Lower leg skin (tissue), 4 donors: ENCODE measurements around the gene CPTP. TPM values are rescaled to one million over a fixed set of nuclear protein-coding genes. Genes with fewer than 3 reads are reported as not detected.

Experiments used
- DNase-seq, 2 donors: peaks; one replicate each; pipeline ENCODE4 v3.0.0-alpha.2; 2019; ENCODE audit warnings: low spot score in 2 of 2
- H3K4me3 ChIP-seq: fragments of 200-600 bp; sonication (generic); 2 replicates; pipeline ENCODE4 v1.5.1; 2017; ENCODE audit warnings: mild to moderate bottlenecking, low read depth; ENCODE audit not compliant: poor library complexity, severe bottlenecking
- CTCF ChIP-seq, 3 donors: fragments of 450-650 bp; IDR thresholded peaks; one replicate each; pipeline ENCODE4 v1.5.1; 2016; ENCODE audit warnings: antibody characterized with exemption in 3 of 3, mild to moderate bottlenecking in 3 of 3, moderate library complexity in 2 of 3
- POLR2A ChIP-seq, 2 donors: fragments of 450-650 bp; IDR thresholded peaks; one replicate each; pipeline ENCODE4 v1.6.1; 2016 to 2017; ENCODE audit warnings: antibody characterized with exemption in 2 of 2, mild to moderate bottlenecking in 1 of 2, moderate library complexity in 1 of 2
- WGBS, 2 donors: methylation state at CpG; one replicate each; pipeline ENCODE4 v1.1.5; 2018; 5-methylcytosine and 5-hydroxymethylcytosine counted together
- intact Hi-C: fragments of 100-400 bp; cut with DNase I; formaldehyde crosslinking; loops from one replicate; pipeline ENCODE4 v1.15.0; 2023; ENCODE audit warnings: low total_unique reads
- total RNA-seq, 4 donors: library from RNA; depleted of rRNA; stranded (reverse); fragments of >200 nt; gene quantifications; one replicate each; pipeline ENCODE4 v1.1.0, GENCODE V29; 2016

CPTP gene
- total RNA-seq, 4 donors from 2014 or later, result 51.0 to 62.9 (median 57.4) TPM

- no peak for DNase-seq
- TF ChIP-seq POLR2A (IDR thresholded peaks at IDR 0.05) (no peak), CTCF (IDR thresholded peaks at IDR 0.05) (no peak)
- no peak overlapping the region for H3K4me3 ChIP-seq
- WGBS, 2 donors, result 77 to 84% methylated on average over 23 of the region's 23 CpGs
- intact Hi-C loops, result no loop called here
These were observed 15.6 kb downstream of the CPTP start for GRCh38 chr1:1340185-1340584.

- DNase-seq, result no peak
- 91% methylated on average over 34 to 36 of the region's 36 CpGs for WGBS, 2 donors
These were observed 16.4 kb downstream of the CPTP start for GRCh38 chr1:1340791-1341548.

GRCh38 chr1:1341549-1342021, 17.0 kb downstream of the CPTP start:
- WGBS, 2 donors, result 92 to 96% methylated on average over 16 to 17 of the region's 17 CpGs
- no peak overlapping the region for H3K4me3 ChIP-seq
- no peak for TF ChIP-seq CTCF (IDR thresholded peaks at IDR 0.05)
- TF ChIP-seq POLR2A (IDR thresholded peaks at IDR 0.05), result no peak
- intact Hi-C loops, result no loop called here
- no peak for DNase-seq

More at GRCh38 chr1:1340791-1341548, 16.4 kb downstream of the CPTP start:
- intact Hi-C loops, result no loop called here
- TF ChIP-seq POLR2A (IDR thresholded peaks at IDR 0.05) (no peak), CTCF (IDR thresholded peaks at IDR 0.05) (no peak)
- no peak overlapping the region for H3K4me3 ChIP-seq

- no peak for DNase-seq
- 94 to 99% methylated on average over 14 of the region's 28 CpGs for WGBS, 2 donors
- H3K4me3 ChIP-seq, result no peak overlapping the region
- no peak for TF ChIP-seq CTCF (IDR thresholded peaks at IDR 0.05)
- no peak for TF ChIP-seq POLR2A (IDR thresholded peaks at IDR 0.05)
- intact Hi-C loops, result no loop called here
These were observed 17.5 kb downstream of the CPTP start for GRCh38 chr1:1342061-1342562.

- 56 to 80% methylated on average over 16 to 18 of the region's 18 CpGs for WGBS, 2 donors
- no peak for TF ChIP-seq POLR2A (IDR thresholded peaks at IDR 0.05)
- no peak overlapping the region for H3K4me3 ChIP-seq
- DNase-seq, result no peak
- intact Hi-C loops, result no loop called here
These were observed 18.0 kb downstream of the CPTP start for GRCh38 chr1:1342584-1343115.

GRCh38 chr1:1343811-1344421, 19.3 kb downstream of the CPTP start:
- intact Hi-C loops, result no loop called here
- TF ChIP-seq POLR2A (IDR thresholded peaks at IDR 0.05) (no peak), CTCF (IDR thresholded peaks at IDR 0.05) (no peak)
- DNase-seq, result no peak
- 59 to 76% methylated on average over 12 to 18 of the region's 24 CpGs for WGBS, 2 donors
- no peak overlapping the region for H3K4me3 ChIP-seq
